DND-41 (cell line): ENCODE results near the gene ST3GAL4.
A peak's percentile ranks its signal among the peaks of the same experiment; 100 is the strongest.

Experiments
- ATAC-seq: fragments of 200-7000 bp; cut with Tn5 transposase; 3 replicates; pipeline ENCODE4 v1.9.1; 2021; ENCODE audit warnings: low read depth; ENCODE audit not compliant: insufficient read depth
- DNase-seq: peaks from one replicate; pipeline ENCODE4 v3.0.0-alpha.2; 2020
- H2AFZ ChIP-seq: 2 replicates; pipeline ENCODE4 v1.6.0; 2012; ENCODE audit warnings: low read depth, low read length
- H3K27ac ChIP-seq: 2 replicates; pipeline ENCODE4 v1.5.1; 2012; ENCODE audit warnings: low read length, inconsistent platforms
- H3K27me3 ChIP-seq: fragments of 200-600 bp; sonication (generic); 2 replicates; pipeline ENCODE4 v1.6.0; 2012; ENCODE audit warnings: low read length, mild to moderate bottlenecking, inconsistent platforms; ENCODE audit not compliant: insufficient read depth, poor library complexity
- H3K36me3 ChIP-seq: 2 replicates; pipeline ENCODE4 v1.5.1; 2012; ENCODE audit warnings: low read length, inconsistent platforms; ENCODE audit not compliant: insufficient read depth
- H3K4me1 ChIP-seq: 2 replicates; pipeline ENCODE4 v1.5.1; 2012; ENCODE audit warnings: mild to moderate bottlenecking, low read length; ENCODE audit not compliant: insufficient read depth
- H3K4me2 ChIP-seq: 2 replicates; pipeline ENCODE4 v1.6.0; 2012; ENCODE audit warnings: mild to moderate bottlenecking, moderate library complexity, low read length, inconsistent platforms; ENCODE audit not compliant: insufficient read depth
- H3K4me3 ChIP-seq, 2 experiments: fragments of 200-600 bp in 1 of 2; shearing (Covaris generic) in 1 of 2; 2 replicates each; pipeline ENCODE4 v1.5.1; 2012 to 2016; ENCODE audit warnings: inconsistent platforms in 2 of 2, low read length in 2 of 2, mild to moderate bottlenecking in 2 of 2, low read depth in 1 of 2, moderate library complexity in 1 of 2
- H3K79me2 ChIP-seq: 2 replicates; pipeline ENCODE4 v1.6.0; 2012; ENCODE audit warnings: low read length, inconsistent platforms; ENCODE audit not compliant: insufficient read depth
- H3K9ac ChIP-seq: 2 replicates; pipeline ENCODE4 v1.6.0; 2012; ENCODE audit warnings: low read depth, mild to moderate bottlenecking, inconsistent platforms, low read length, moderate library complexity
- H3K9me3 ChIP-seq: 2 replicates; pipeline ENCODE4 v1.5.1; 2012; ENCODE audit warnings: low read length, moderate library complexity, mild to moderate bottlenecking, inconsistent platforms; ENCODE audit not compliant: insufficient read depth, severe bottlenecking
- H4K20me1 ChIP-seq: 2 replicates; pipeline ENCODE4 v1.6.0; 2012; ENCODE audit warnings: low read length; ENCODE audit not compliant: insufficient read depth
- CTCF ChIP-seq: IDR thresholded peaks from 2 replicates; pipeline ENCODE4 v1.5.1; 2012; ENCODE audit warnings: borderline replicate concordance, low read length, moderate library complexity, mild to moderate bottlenecking; ENCODE audit not compliant: poor library complexity, severe bottlenecking; ENCODE audit errors: extremely low read depth
- EZH2 ChIP-seq: IDR thresholded peaks from 3 replicates; pipeline ENCODE4 v1.6.1; 2012; ENCODE audit warnings: borderline replicate concordance, low read depth, mild to moderate bottlenecking, moderate library complexity, low read length, inconsistent platforms; ENCODE audit not compliant: severe bottlenecking

Gene ST3GAL4

GRCh38 chr11:126443120-126443519, 87.6 kb downstream of the ST3GAL4 start:
- 0 out of 3 replicates have a peak, but pooled peaks have one; percentile 6 for ATAC-seq
- H3K4me1 ChIP-seq: peaks cover 7% of the 10 kb centered on the region
- H3K36me3 ChIP-seq: no peaks in the 10 kb centered on the region
- H3K79me2 ChIP-seq: no peaks in the 10 kb centered on the region
- no peaks in the 10 kb centered on the region; the same call in 1 of the 2 replicates for H4K20me1 ChIP-seq
- H3K27me3 ChIP-seq: no peaks in the 10 kb centered on the region
- H3K27ac ChIP-seq: no peak overlapping the region
- H3K4me3 ChIP-seq: no peak overlapping the region
- TF ChIP-seq CTCF (no peak), EZH2 (no peak)
- DNase-seq: no peak
- no peaks in the 10 kb centered on the region for H3K9me3 ChIP-seq
- no peak overlapping the region for H3K4me2 ChIP-seq
- H3K9ac ChIP-seq: no peak overlapping the region
- H2AFZ ChIP-seq: no peak overlapping the region

GRCh38 chr11:126444072-126444471, 88.6 kb downstream of the ST3GAL4 start:
- Histone ChIP-seq H3K27ac (no peak overlapping the region), H4K20me1 (no peaks in the 10 kb centered on the region; the same call in 1 of the 2 replicates), H3K9me3 (no peaks in the 10 kb centered on the region), H3K36me3 (no peaks in the 10 kb centered on the region), H3K79me2 (no peaks in the 10 kb centered on the region), H2AFZ (no peak overlapping the region), H3K4me3 (no peak overlapping the region), H3K4me2 (no peak overlapping the region), H3K9ac (no peak overlapping the region), H3K27me3 (no peaks in the 10 kb centered on the region), H3K4me1 (peaks cover 7% of the 10 kb centered on the region)
- DNase-seq: no peak
- TF ChIP-seq EZH2: no peak
- TF ChIP-seq CTCF: no peak
- ATAC-seq: no peak

GRCh38 chr11:126446581-126446980, 91.1 kb downstream of the ST3GAL4 start:
- H3K4me2 ChIP-seq: no peak overlapping the region
- no peaks in the 10 kb centered on the region for H3K79me2 ChIP-seq
- peaks cover 13% of the 10 kb centered on the region for H3K9me3 ChIP-seq
- no peaks in the 10 kb centered on the region for H3K27me3 ChIP-seq
- no peak overlapping the region for H3K27ac ChIP-seq
- no peaks in the 10 kb centered on the region; the same call in 1 of the 2 replicates for H4K20me1 ChIP-seq
- DNase-seq: no peak
- H3K4me1 ChIP-seq: no peaks in the 10 kb centered on the region
- H3K9ac ChIP-seq: no peak overlapping the region
- no peak overlapping the region for H2AFZ ChIP-seq
- ATAC-seq: no peak
- no peak for TF ChIP-seq CTCF
- TF ChIP-seq EZH2: no peak
- H3K36me3 ChIP-seq: no peaks in the 10 kb centered on the region
- no peak overlapping the region for H3K4me3 ChIP-seq

GRCh38 chr11:126450198-126450597, 94.7 kb downstream of the ST3GAL4 start:
- Histone ChIP-seq H3K27ac (no peak overlapping the region), H3K27me3 (no peaks in the 10 kb centered on the region), H3K9ac (no peak overlapping the region), H2AFZ (no peak overlapping the region), H3K9me3 (peaks cover 13% of the 10 kb centered on the region), H3K4me2 (no peak overlapping the region), H3K36me3 (no peaks in the 10 kb centered on the region), H3K4me1 (no peaks in the 10 kb centered on the region), H3K79me2 (no peaks in the 10 kb centered on the region), H3K4me3 (no peak overlapping the region), H4K20me1 (no peaks in the 10 kb centered on the region)
- TF ChIP-seq CTCF (no peak), EZH2 (no peak)
- DNase-seq (no peak), ATAC-seq (no peak)
